Small intestine (tissue), 7 donors: ENCODE results near the gene MPRIP. TPM values are rescaled to one million over a fixed set of nuclear protein-coding genes. Genes with fewer than 3 reads are reported as not detected.
"Not testable (repeated sequence)": the region's sequence is repeated elsewhere in the genome, so short reads cannot be mapped to it uniquely, and the experiment has no call there.

Source experiments
- DNase-seq, 2 donors: peaks; one replicate each; pipeline versions ENCODE4 v3.0.0 to v3.0.0-alpha.2; 2013
- FAIRE-seq: peaks from 2 replicates; lab custom pipeline; 2012; peaks lifted over from hg19 to GRCh38; lab: Jason Lieb, UNC
- H3K27ac ChIP-seq, 3 donors: one replicate each; pipeline ENCODE4 v1.5.1; 2013; ENCODE audit warnings: low read length in 2 of 3, mild to moderate bottlenecking in 2 of 3, control low read depth in 1 of 3, inconsistent platforms in 1 of 3, low read depth in 1 of 3, moderate library complexity in 1 of 3
- H3K27me3 ChIP-seq, 3 donors: one replicate each; pipeline ENCODE4 v1.6.1; 2013; ENCODE audit warnings: low read length in 3 of 3, inconsistent platforms in 1 of 3; ENCODE audit not compliant: control insufficient read depth in 3 of 3, insufficient read depth in 3 of 3
- H3K36me3 ChIP-seq, 3 donors: one replicate each; pipeline ENCODE4 v1.6.1; 2013; ENCODE audit warnings: low read length in 3 of 3, inconsistent platforms in 1 of 3, low read depth in 1 of 3, mild to moderate bottlenecking in 1 of 3, moderate library complexity in 1 of 3; ENCODE audit not compliant: control insufficient read depth in 3 of 3, insufficient read depth in 2 of 3
- H3K4me1 ChIP-seq, 3 donors: one replicate each; pipeline ENCODE4 v1.6.1; 2013; ENCODE audit warnings: low read length in 2 of 3, inconsistent platforms in 1 of 3, low read depth in 1 of 3, mild to moderate bottlenecking in 1 of 3, moderate library complexity in 1 of 3; ENCODE audit not compliant: control insufficient read depth in 3 of 3, insufficient read depth in 2 of 3
- H3K4me3 ChIP-seq, 3 donors: one replicate each; pipeline ENCODE4 v1.5.1; 2013; ENCODE audit warnings: low read length in 3 of 3, control low read depth in 1 of 3, inconsistent platforms in 1 of 3, low read depth in 1 of 3, mild to moderate bottlenecking in 1 of 3, moderate library complexity in 1 of 3
- H3K9me3 ChIP-seq, 2 donors: one replicate each; pipeline ENCODE4 v1.6.1; 2013; ENCODE audit warnings: low read depth in 1 of 2, low read length in 1 of 2; ENCODE audit not compliant: control insufficient read depth in 2 of 2, insufficient read depth in 1 of 2
- WGBS, 3 donors: extraction: QIAGEN DNeasy Blood & Tissue Kit; methylation state at CpG; one replicate each; pipeline ENCODE4 v1.1.7; 2013; 5-methylcytosine and 5-hydroxymethylcytosine counted together
- polyA plus RNA-seq, 4 donors: library from polyadenylated mRNA; stranded (reverse) in 3 of 4; unstranded in 1 of 4; fragments of 200-250 nt in 3 of 4; fragments of 120-200 nt in 1 of 4; gene quantifications; one replicate each; pipeline versions ENCODE4 v1.2.1 to v1.2.3, GENCODE V29; 2013
- donor health status: healthy with polysubstance abuse.
- donor health status: control.
- donor health status: control.
- donor health status: Bipolar disorder and iron deficiency.
- donor health status: healthy.

The MPRIP gene
- polyA plus RNA-seq, 4 donors = 98.9 to 233 (median 190) TPM

DNA sequence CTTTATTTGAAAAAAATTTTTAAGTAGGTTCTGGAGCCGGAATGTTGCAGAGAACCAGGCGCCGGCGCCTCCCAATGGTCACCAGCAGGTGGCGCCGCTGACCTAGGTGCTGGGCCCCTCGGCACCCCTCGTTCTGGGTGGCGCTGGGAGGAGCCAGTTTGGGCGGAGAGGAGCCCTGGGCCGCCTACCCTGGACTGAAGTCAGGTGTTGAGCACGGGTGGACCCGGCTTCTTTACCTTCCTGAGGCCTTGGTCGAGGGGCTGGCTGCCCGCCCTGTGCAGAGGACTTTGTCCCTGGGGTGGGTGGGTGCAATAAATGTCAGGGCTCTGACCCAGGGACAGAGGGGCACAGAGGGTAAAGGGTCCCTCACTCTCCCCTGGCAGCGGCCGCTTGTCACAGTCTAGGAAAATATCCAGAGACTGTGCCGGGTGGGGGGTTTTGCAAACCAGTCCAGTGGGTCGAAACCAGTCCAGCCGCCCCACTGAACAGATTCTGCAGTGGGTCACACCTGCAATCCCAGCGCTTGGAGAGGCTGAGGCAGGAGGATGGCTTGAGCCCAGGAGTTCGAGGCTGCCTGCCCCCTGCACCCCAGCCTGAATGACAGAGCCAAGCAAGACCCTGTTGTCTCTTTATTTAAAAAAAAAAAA lies 40.3 kb upstream of the MPRIP start:
- Histone ChIP-seq H3K27ac (peak overlapping the region in 1 of 3 donors; percentile 70), H3K27me3 (no peaks in the 10 kb centered on the region), H3K36me3 (no peaks in the 10 kb centered on the region), H3K4me1 (peaks cover 0 to 17% (median 0%) of the 10 kb centered on the region in 3 donors), H3K9me3 (no peaks in the 10 kb centered on the region), H3K4me3 (no peak overlapping the region)
- FAIRE-seq (no peak), DNase-seq (peak; percentile 73 to 94)
- 12 to 22% (median 16%) methylated on average over 22 of the region's 22 CpGs for WGBS, 3 donors

DNA sequence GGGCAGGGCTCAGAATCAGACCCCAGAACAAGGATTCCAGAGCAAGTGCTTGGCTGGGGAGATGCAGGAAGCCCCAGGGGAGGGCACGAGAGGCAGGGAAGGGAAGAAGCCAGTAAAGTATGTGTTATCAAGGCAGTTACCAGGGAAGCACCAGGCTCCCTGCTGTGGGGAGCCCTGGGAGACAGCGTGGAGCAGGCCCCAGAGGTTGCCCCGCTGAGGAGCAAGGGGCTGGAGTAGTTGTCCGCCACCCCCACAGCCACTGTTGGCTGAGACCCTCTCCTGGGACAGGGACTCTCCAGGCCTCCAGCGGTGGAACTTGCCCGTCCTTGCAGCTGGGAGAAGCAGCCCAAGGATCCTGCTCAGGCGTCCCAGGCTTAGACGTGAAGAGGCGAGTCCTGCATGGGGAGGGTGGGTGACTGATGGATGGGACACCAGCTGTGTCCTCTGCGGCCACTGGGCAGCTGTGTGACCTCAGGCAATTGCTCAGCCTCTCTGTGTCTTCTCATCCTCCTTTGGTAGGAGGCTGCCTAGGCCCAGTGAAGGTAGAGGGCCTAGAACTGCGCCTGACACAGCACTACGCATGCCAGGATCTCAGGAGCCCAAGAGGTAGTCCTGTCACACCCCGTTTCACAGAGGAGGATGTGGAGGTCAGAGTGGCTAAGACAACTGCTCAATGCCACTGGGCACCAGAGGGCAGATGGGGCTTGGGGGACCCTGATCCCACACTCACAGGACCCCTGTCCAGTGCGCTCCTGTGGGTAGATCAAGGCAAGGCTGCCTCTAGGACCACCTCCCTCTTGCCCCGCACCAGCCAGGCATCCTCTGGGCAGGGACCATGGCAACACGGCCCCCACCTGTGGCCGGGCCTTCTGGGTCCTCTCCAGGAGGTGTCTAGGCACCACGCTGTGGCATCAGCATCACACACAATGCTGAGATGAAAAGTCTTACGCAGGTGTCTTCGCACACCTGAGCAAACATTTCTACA lies 39.2 kb upstream of the MPRIP start:
- peak in 1 of 2 donors; percentile 30 for DNase-seq
- not testable (repeated sequence) for H3K36me3 ChIP-seq, H3K4me3 ChIP-seq, H3K9me3 ChIP-seq, FAIRE-seq, H3K27me3 ChIP-seq
- H3K27ac ChIP-seq = peak overlapping the region in 1 of 3 donors; percentile 70
- 66 to 86% (median 76%) methylated on average over 20 of the region's 20 CpGs for WGBS, 3 donors
- H3K4me1 ChIP-seq = peaks cover 0 to 17% (median 0%) of the 10 kb centered on the region in 3 donors

DNA sequence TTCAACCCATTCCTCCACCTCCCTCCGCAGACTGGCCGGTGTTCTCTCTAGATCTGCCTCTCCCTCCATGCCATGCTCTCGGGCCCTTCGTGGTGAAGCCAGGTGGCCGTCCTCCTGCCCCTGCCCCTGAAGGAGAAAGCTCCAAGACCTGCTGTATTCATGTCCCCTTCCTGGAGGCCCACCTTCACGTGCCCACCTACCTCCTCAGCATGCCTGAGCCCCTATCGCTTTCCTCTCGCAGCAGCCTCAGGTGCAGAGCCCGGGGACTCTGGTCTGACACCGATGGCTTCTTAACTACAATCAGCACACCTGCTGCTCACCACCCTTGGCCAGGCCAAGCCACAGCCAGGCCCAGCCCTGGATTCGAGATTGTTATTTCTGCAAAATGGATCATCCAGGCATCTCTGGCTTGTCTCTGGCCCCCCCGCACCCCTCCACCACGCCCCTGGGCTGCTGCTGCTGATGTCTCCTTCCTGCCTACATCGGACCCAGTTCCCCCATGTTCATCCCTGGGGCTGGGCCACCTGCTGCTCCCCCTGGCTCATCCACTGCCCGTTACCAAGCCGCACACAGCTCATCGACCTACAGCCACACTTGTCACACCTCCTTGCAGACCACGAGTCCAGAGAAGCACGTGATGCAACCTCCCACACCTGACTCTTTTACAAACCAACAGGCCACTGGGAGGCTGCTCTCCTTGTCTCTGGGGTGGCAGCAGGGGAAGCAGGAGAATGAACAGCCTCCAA lies 37.8 kb upstream of the MPRIP start:
- no peaks in the 10 kb centered on the region for H3K36me3 ChIP-seq
- no peak overlapping the region for H3K4me3 ChIP-seq
- WGBS, 3 donors = 81 to 84% (median 82%) methylated on average over 19 of the region's 19 CpGs
- H3K9me3 ChIP-seq = no peaks in the 10 kb centered on the region
- no peak for DNase-seq
- no peak overlapping the region for H3K27ac ChIP-seq
- peaks cover 0 to 17% (median 0%) of the 10 kb centered on the region in 3 donors for H3K4me1 ChIP-seq
- H3K27me3 ChIP-seq = no peaks in the 10 kb centered on the region
- no peak for FAIRE-seq

GRCh38 chr17:17004997-17005614 lies 37.2 kb upstream of the MPRIP start:
- not testable (repeated sequence) for H3K36me3 ChIP-seq, H3K27ac ChIP-seq, FAIRE-seq, H3K4me3 ChIP-seq, H3K9me3 ChIP-seq, DNase-seq, H3K27me3 ChIP-seq
- 77 to 86% (median 81%) methylated on average over 12 to 14 of the region's 14 CpGs for WGBS, 3 donors
- H3K4me1 ChIP-seq = peaks cover 0 to 17% (median 0%) of the 10 kb centered on the region in 3 donors

- H3K27ac ChIP-seq, DNase-seq, FAIRE-seq: not testable (repeated sequence)
These were observed 34.4 kb upstream of the MPRIP start for GRCh38 chr17:17007891-17008290.

GRCh38 chr17:17008621-17009397 lies 33.4 kb upstream of the MPRIP start:
- not testable (repeated sequence) for FAIRE-seq, H3K27ac ChIP-seq, H3K27me3 ChIP-seq, H3K4me1 ChIP-seq, H3K36me3 ChIP-seq, DNase-seq, H3K4me3 ChIP-seq, H3K9me3 ChIP-seq
- WGBS, 3 donors = 81 to 89% (median 84%) methylated on average over 10 of the region's 10 CpGs

More at GRCh38 chr17:17007891-17008290, 34.4 kb upstream of the MPRIP start:
- H3K4me1 ChIP-seq, H3K36me3 ChIP-seq, H3K9me3 ChIP-seq, H3K27me3 ChIP-seq, H3K4me3 ChIP-seq: not testable (repeated sequence)
- WGBS, 3 donors = 60 to 76% (median 63%) methylated on average over 3 to 4 of the region's 6 CpGs

DNA sequence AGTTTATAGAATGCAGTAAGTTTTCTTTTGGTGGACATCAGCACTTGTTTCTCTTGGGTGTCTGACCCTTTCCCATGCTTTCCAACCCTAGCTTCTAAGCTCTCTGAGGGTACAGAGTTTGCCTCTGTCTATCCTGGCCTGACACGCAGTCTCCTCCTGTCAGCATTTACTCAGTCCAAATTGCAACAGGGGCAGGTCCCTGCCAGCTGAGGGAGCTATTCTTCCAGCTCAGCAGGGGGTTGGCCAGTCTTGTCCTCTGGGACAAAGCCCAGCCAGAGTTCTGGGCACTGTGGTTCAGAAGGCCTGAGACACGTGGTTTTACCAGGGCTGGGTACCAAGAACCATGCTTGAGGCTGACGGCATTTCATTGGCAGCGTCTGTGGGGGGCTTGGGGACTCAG lies 32.3 kb upstream of the MPRIP start:
- H3K4me3 ChIP-seq, H3K9me3 ChIP-seq, H3K36me3 ChIP-seq, H3K27me3 ChIP-seq, DNase-seq, H3K4me1 ChIP-seq, FAIRE-seq: not testable (repeated sequence)
- 41 to 77% (median 44%) methylated on average over 1 of the region's 4 CpGs for WGBS, 3 donors
- H3K27ac ChIP-seq = peak overlapping the region in 1 of 3 donors; percentile 38
